Lung (tissue), 12 donors: ENCODE measurements around the gene TMPRSS12. TPM values are rescaled to one million over a fixed set of nuclear protein-coding genes. Genes with fewer than 3 reads are reported as not detected.
"Not testable (repeated sequence)": the region's sequence is repeated elsewhere in the genome, so short reads cannot be mapped to it uniquely, and the experiment has no call there.

Experiments
- ATAC-seq: fragments of 200-7000 bp; cut with Tn5 transposase; one replicate; pipeline ENCODE4 v1.9.1; 2020; ENCODE audit warnings: moderate number of reproducible peaks; ENCODE audit not compliant: insufficient read depth, low FRiP score
- DNase-seq, 3 donors: peaks; one replicate each; pipeline ENCODE4 v3.0.0-alpha.2; 2013 to 2017
- H3K27ac ChIP-seq, 2 donors: one replicate each; pipeline ENCODE4 v1.5.1; 2013; ENCODE audit warnings: mild to moderate bottlenecking in 2 of 2, moderate library complexity in 2 of 2, control low read depth in 1 of 2, inconsistent platforms in 1 of 2, low read depth in 1 of 2, low read length in 1 of 2
- H3K27me3 ChIP-seq, 3 donors: one replicate each; pipeline ENCODE4 v1.5.1; 2013; ENCODE audit warnings: low read length in 2 of 3; ENCODE audit not compliant: control insufficient read depth in 3 of 3, insufficient read depth in 3 of 3
- H3K36me3 ChIP-seq, 4 donors: one replicate each; pipeline ENCODE4 v1.5.1; 2013; ENCODE audit warnings: low read length in 4 of 4, mild to moderate bottlenecking in 1 of 4, moderate library complexity in 1 of 4; ENCODE audit not compliant: control insufficient read depth in 4 of 4, insufficient read depth in 4 of 4
- H3K4me1 ChIP-seq, 5 donors: one replicate each; pipeline ENCODE4 v1.5.1; 2013; ENCODE audit warnings: low read length in 5 of 5, mild to moderate bottlenecking in 2 of 5, moderate library complexity in 1 of 5; ENCODE audit not compliant: control insufficient read depth in 5 of 5, insufficient read depth in 5 of 5
- H3K4me3 ChIP-seq: one replicate; pipeline ENCODE4 v1.5.1; 2013; ENCODE audit warnings: mild to moderate bottlenecking, control low read depth, moderate library complexity
- H3K9ac ChIP-seq, 2 donors: one replicate each; pipeline ENCODE4 v1.5.1; 2013; ENCODE audit warnings: low read length in 2 of 2, control low read depth in 1 of 2; ENCODE audit not compliant: insufficient read depth in 1 of 2
- H3K9me3 ChIP-seq, 4 donors: one replicate each; pipeline ENCODE4 v1.5.1; 2013; ENCODE audit warnings: low read length in 3 of 4, mild to moderate bottlenecking in 1 of 4, moderate library complexity in 1 of 4; ENCODE audit not compliant: control insufficient read depth in 4 of 4, insufficient read depth in 3 of 4
- WGBS, 2 donors: extraction: QIAGEN DNeasy Blood & Tissue Kit; methylation state at CpG; one replicate each; pipeline ENCODE4 v1.1.7; 2013; 5-methylcytosine and 5-hydroxymethylcytosine counted together
- polyA plus RNA-seq, 2 donors: library from polyadenylated mRNA; stranded (reverse); fragments of 200-250 nt; gene quantifications; one replicate each; pipeline ENCODE4 v1.2.1, GENCODE V29; 2013
- total RNA-seq, 2 donors: library from RNA; depleted of rRNA in 1 of 2; stranded (reverse); fragments of >200 nt in 1 of 2; gene quantifications; one replicate each; pipeline ENCODE4 v1.2.1, GENCODE V29; 2014 to 2021
- TF ChIP-seq, protein P1 (sequence below): IDR thresholded peaks from 2 replicates; pipeline ENCODE4 v1.5.1; 2012; ENCODE audit warnings: mild to moderate bottlenecking; ENCODE audit errors: control extremely low read depth, extremely low read depth
- donor health status: control.
- donor health status: control.
- donor health status: Bipolar disorder and iron deficiency.
- donor health status: healthy.
- donor health status: DM: yes; HTN: yes; CAD: no.

The TMPRSS12 gene
- total and polyA plus RNA-seq, 4 donors: not detected

DNA sequence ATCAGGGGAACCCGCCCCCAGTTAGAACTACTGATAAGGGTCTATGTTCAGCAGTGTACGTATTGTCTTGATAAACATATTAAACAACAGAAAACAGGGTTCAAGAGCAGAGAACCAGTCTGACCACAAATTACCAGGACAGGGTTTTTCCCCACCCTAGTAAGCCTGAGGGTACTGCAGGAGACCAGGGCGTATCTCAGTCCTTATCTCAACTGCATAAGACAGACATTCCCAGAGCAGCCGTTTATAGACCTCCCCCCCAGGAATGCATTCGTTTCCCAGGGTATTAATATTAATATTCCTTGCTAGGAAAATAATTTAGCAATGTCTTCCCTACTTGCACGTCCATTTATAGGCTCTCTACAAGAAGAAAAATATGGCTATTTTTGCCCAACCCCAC is 69.6 kb downstream of the TMPRSS12 start:
- not testable (repeated sequence) for H3K27ac ChIP-seq, H3K4me1 ChIP-seq, DNase-seq, H3K4me3 ChIP-seq, ATAC-seq, H3K36me3 ChIP-seq, H3K27me3 ChIP-seq, H3K9ac ChIP-seq
- H3K9me3 ChIP-seq: peaks cover 0 to 26% (median 12%) of the 10 kb centered on the region in 4 donors
- 87 to 90% methylated on average over 6 of the region's 6 CpGs for whole genome bisulfite sequencing, 2 donors

DNA sequence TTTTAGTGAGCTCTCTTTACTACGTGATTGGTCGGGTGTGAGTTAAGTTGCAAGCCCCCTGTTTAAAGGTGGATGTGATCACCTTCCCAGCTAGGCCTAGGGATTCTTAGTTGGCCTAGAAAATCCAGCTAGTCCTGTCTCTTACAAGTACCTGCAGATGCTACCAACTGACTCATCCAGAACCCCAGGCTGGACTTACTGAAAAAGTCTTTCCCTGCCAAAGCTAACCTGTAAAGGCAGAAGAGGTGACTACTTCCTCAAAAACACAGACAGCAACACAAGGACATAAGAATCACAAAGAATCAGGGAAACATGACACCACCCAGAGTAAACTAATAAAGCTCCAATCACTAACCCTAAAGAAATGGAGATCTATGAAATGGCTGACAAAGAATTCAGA is 70.5 kb downstream of the TMPRSS12 start:
- no peak for ATAC-seq
- Histone ChIP-seq H3K4me3 (no peak overlapping the region), H3K27ac (no peak overlapping the region), H3K9ac (no peak overlapping the region), H3K36me3 (no peaks in the 10 kb centered on the region), H3K4me1 (no peaks in the 10 kb centered on the region), H3K9me3 (peaks cover 0 to 26% (median 12%) of the 10 kb centered on the region in 4 donors), H3K27me3 (no peaks in the 10 kb centered on the region)
- TF ChIP-seq, protein P1, sequence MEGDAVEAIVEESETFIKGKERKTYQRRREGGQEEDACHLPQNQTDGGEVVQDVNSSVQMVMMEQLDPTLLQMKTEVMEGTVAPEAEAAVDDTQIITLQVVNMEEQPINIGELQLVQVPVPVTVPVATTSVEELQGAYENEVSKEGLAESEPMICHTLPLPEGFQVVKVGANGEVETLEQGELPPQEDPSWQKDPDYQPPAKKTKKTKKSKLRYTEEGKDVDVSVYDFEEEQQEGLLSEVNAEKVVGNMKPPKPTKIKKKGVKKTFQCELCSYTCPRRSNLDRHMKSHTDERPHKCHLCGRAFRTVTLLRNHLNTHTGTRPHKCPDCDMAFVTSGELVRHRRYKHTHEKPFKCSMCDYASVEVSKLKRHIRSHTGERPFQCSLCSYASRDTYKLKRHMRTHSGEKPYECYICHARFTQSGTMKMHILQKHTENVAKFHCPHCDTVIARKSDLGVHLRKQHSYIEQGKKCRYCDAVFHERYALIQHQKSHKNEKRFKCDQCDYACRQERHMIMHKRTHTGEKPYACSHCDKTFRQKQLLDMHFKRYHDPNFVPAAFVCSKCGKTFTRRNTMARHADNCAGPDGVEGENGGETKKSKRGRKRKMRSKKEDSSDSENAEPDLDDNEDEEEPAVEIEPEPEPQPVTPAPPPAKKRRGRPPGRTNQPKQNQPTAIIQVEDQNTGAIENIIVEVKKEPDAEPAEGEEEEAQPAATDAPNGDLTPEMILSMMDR: no peak
- 94% methylated on average over 2 of the region's 2 CpGs for WGBS, 2 donors
- no peak for DNase-seq

DNA sequence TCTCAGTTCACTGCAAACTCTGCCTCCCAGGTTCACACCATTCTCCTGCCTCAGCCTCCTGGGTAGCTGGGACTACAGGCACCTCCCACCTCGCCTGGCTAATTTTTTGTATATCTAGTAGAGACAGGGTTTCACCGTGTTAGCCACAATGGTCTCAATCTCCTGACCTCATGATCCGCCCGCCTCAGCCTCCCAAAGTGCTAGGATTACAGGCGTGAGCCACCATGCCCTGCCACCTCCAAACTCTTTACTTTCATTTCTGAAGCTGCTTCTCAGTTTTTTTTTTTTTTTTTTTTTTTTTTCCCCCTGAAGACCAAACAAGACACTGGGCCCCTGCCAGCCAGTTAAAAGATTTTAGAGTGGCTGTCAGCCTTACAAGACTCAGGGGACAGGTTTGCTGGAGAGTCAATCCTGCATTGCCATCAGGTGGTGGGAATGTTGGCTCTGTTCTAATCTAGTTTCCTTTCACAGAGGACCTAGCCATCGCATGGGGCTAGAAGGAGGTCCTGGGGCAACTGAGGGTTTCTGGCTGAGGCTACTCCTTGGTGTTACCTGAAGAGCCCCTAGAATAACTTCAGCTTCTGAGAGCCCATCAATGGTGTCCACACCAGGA is 72.3 kb downstream of the TMPRSS12 start:
- no peak overlapping the region for H3K27ac ChIP-seq
- DNase-seq (no peak), ATAC-seq (no peak)
- peaks cover 0 to 26% (median 12%) of the 10 kb centered on the region in 4 donors for H3K9me3 ChIP-seq
- H3K4me1 ChIP-seq: no peaks in the 10 kb centered on the region
- H3K36me3 ChIP-seq: no peaks in the 10 kb centered on the region
- H3K4me3 ChIP-seq: no peak overlapping the region
- no peak overlapping the region for H3K9ac ChIP-seq
- 88 to 93% methylated on average over 6 of the region's 6 CpGs for WGBS, 2 donors
- TF ChIP-seq, protein P1: no peak
- no peaks in the 10 kb centered on the region for H3K27me3 ChIP-seq

DNA sequence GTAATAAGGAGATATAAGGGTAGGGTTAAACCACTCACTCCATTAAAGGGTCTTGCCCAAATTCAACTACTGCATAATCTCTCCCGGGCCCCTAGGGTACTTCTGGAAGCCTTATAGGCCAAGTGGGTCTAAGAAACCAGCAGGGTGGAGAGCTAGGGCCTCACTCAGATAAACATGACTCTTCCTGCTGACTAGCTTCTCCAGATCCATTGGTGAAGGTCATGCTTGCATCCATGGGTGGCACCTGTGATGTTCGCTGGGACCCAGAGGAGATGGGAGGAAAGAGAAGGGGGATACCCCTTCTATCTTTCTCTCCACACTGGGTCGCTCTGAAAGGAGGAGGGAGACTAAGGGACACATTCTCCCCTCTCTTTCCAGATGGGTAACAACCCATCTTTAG is 73.6 kb downstream of the TMPRSS12 start:
- DNase-seq (no peak), ATAC-seq (no peak)
- Histone ChIP-seq H3K36me3 (no peaks in the 10 kb centered on the region), H3K4me3 (no peak overlapping the region), H3K27me3 (no peaks in the 10 kb centered on the region), H3K9ac (no peak overlapping the region), H3K9me3 (peaks cover 0 to 26% (median 12%) of the 10 kb centered on the region in 4 donors), H3K27ac (no peak overlapping the region), H3K4me1 (no peaks in the 10 kb centered on the region)
- 88 to 92% methylated on average over 3 of the region's 3 CpGs for WGBS, 2 donors
- TF ChIP-seq, protein P1: no peak
